ENCODE measurements around the gene PMS1.

- TF ChIP-seq CTCF (IDR thresholded peaks at IDR 0.05) (no peak), POLR2AphosphoS5 (IDR thresholded peaks at IDR 0.05; ENCODE audit: low read depth, low read length) (no peak), RCOR1 (IDR thresholded peaks at IDR 0.05; ENCODE audit: low read length) (no peak), REST (IDR thresholded peaks at IDR 0.05; ENCODE audit: low read depth, low read length) (no peak), PBX3 (IDR thresholded peaks at IDR 0.05) (no peak), IRF3 (IDR thresholded peaks at IDR 0.05; ENCODE audit: low read depth, low read length) (no peak), YY1 (IDR thresholded peaks at IDR 0.05; ENCODE audit: low read depth) (no peak), RFX5 (IDR thresholded peaks at IDR 0.05; ENCODE audit: low read length) (no peak)
Measured at GRCh38 chr2:189901664-189902063, 117.4 kb downstream of the PMS1 start.
